GM12874 (cell line): ENCODE data around the gene SYMPK.

Source experiments
- TF ChIP-seq, protein P1 (sequence below): IDR thresholded peaks from 2 replicates; pipeline ENCODE4 v1.5.1; 2011; ENCODE audit warnings: low read depth, mild to moderate bottlenecking, control low read depth, low read length, moderate library complexity; ENCODE audit not compliant: insufficient read depth

Gene SYMPK

DNA sequence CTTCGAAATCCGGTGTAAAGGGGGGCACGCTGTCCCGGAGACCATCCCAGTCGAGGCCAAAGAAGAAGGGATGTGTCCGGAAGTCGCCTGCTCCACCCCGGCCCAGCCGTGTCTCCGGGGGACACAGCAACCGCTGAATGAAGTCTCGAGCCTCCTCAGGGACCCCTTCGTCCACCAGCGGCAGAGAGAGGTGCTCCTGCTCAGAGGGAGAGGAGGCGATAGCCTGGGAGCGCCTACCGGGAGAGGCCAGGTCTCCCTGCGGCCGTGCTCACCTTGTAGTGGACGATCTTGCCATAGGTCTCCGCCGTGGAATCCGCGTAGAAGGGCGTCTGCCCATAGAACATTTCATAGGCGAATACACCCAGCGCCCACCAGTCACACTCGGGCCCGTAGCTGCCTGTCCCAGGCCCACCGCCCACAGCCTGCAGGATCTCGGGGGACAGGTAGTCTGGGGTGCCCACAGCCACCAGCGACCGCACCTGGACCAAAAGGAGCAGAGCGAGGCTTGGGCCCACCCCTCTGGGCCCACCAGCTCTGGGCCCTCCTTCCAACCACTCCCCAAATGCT, 85.5 kb downstream of the SYMPK start:
- TF ChIP-seq, protein P1, sequence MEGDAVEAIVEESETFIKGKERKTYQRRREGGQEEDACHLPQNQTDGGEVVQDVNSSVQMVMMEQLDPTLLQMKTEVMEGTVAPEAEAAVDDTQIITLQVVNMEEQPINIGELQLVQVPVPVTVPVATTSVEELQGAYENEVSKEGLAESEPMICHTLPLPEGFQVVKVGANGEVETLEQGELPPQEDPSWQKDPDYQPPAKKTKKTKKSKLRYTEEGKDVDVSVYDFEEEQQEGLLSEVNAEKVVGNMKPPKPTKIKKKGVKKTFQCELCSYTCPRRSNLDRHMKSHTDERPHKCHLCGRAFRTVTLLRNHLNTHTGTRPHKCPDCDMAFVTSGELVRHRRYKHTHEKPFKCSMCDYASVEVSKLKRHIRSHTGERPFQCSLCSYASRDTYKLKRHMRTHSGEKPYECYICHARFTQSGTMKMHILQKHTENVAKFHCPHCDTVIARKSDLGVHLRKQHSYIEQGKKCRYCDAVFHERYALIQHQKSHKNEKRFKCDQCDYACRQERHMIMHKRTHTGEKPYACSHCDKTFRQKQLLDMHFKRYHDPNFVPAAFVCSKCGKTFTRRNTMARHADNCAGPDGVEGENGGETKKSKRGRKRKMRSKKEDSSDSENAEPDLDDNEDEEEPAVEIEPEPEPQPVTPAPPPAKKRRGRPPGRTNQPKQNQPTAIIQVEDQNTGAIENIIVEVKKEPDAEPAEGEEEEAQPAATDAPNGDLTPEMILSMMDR, result no peak

GRCh38 chr19:45774765-45775164, 88.2 kb downstream of the SYMPK start:
- TF ChIP-seq, protein P1, result peak; percentile 22; the same call in 1 of the 2 replicates

GRCh38 chr19:45773384-45773783, 89.6 kb downstream of the SYMPK start:
- TF ChIP-seq, protein P1, result no peak

- TF ChIP-seq, protein P1, result no peak
Observed at GRCh38 chr19:45772912-45773311, 90.0 kb downstream of the SYMPK start.

DNA sequence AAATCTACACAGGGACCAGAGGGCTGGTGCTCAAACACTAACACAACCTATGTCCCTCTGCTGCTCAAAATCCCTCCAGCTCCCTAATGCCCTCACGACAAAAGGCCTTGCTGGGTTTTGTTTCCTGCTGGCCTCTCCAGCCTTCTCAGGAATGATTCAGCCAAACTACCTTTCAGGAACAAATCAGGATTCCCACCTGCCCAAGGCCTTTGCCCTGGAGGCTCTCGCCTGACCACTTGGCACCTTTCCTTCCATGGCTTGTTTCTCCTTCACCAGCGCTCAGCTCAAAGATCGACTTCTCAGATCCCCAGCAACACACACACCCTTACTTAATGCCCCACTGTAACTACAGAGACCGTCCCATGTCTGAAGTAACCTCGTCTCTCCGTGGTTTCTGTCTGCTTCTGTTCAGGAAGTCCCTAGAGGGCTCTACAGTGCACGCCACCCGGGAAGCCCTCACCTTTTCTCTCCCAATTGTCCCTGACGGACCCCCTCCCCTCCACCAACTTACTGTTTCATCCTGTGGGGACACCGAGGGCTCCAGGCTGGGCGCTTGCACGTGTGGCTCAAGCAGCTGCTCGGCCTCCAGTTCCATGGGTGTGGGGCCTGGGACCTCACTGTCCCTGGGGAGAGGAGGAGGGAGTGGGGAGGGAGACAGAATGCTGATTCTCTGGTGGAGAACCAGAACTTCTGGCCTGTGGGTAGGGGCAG, 90.7 kb downstream of the SYMPK start:
- TF ChIP-seq, protein P1, result no peak

DNA sequence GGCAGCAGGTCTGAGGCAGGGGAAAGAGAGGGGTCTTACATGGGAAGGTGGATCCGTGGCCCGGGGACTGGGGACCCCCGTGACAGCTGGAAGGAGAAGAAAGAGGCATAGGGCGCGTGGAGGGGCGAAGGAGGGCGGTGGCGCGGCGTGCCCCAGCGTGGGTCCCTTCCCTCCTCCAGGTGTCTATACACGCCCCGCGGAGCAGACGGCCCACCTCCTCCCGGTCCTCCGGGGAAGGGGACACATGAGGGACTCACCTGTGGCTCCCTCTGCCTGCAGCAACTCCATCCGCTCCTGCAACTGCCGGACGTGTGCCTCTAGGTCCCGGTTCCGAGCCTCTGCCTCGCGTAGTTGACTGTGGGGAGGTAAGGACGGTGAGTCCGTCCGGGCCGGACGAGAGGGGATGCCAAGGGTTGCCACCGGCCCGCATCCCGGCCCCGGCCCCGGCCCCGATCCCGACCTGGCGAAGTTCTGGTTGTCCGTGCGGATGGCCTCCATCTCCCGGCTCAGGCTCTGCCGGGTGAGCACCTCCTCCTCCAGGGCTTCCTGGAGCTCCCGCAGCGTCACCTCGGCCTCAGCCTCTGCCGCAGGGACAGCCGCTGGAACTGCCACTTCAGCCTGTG, 91.5 kb downstream of the SYMPK start:
- TF ChIP-seq, protein P1, result no peak

DNA sequence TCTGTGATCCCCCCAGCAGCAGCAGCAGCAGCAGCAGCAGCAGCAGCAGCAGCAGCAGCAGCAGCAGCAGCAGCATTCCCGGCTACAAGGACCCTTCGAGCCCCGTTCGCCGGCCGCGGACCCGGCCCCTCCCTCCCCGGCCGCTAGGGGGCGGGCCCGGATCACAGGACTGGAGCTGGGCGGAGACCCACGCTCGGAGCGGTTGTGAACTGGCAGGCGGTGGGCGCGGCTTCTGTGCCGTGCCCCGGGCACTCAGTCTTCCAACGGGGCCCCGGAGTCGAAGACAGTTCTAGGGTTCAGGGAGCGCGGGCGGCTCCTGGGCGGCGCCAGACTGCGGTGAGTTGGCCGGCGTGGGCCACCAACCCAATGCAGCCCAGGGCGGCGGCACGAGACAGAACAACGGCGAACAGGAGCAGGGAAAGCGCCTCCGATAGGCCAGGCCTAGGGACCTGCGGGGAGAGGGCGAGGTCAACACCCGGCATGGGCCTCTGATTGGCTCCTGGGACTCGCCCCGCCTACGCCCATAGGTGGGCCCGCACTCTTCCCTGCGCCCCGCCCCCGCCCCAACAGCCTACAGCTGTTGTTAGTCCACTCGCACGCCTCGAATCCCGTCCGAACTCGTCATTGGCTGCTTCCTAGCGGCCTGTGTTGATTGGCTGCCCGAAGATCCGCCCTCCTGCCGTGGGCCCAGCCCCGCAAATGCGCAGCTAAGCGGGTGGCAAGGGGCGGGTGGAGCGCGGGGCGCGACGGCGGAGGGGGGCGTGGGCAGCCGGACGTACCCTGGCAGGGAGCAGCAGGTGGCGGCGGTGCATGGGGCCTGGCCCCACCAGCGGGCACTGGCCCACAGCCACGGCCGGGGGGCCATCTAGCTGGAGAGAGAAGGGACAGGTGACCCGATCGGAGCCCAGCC, 92.5 kb downstream of the SYMPK start:
- TF ChIP-seq, protein P1, result peak; percentile 94
